Gastrocnemius medialis (tissue), 4 donors: ENCODE data around the gene MMP27. TPM values are rescaled to one million over a fixed set of nuclear protein-coding genes. Genes with fewer than 3 reads are reported as not detected.

Experiments used
- ATAC-seq, 2 donors: fragments of 150-250 bp; one replicate each; pipeline ENCODE4 v1.9.1; 2016
- DNase-seq, 2 donors: peaks; one replicate each; pipeline ENCODE4 v3.0.0-alpha.2; 2019
- H3K27ac ChIP-seq, 4 donors: fragments of 200-600 bp; sonication (generic); 1 replicate in 1 of 4; 2 replicates in 3 of 4; pipeline ENCODE4 v1.5.1; 2016 to 2018; ENCODE audit warnings: mild to moderate bottlenecking in 2 of 4, moderate library complexity in 1 of 4
- H3K27me3 ChIP-seq, 3 donors: fragments of 200-600 bp; sonication (generic) in 2 of 3; 1 replicate in 1 of 3; 2 replicates in 2 of 3; pipeline versions ENCODE4 v1.5.1 to v1.6.0; 2016 to 2019; ENCODE audit warnings: mild to moderate bottlenecking in 1 of 3, moderate library complexity in 1 of 3
- H3K36me3 ChIP-seq, 2 donors: fragments of 200-600 bp; sonication (generic) in 1 of 2; one replicate each; pipeline ENCODE4 v1.5.1; 2017 to 2018
- H3K4me1 ChIP-seq, 2 donors: fragments of 200-600 bp; sonication (generic) in 1 of 2; one replicate each; pipeline ENCODE4 v1.5.1; 2016 to 2017; ENCODE audit warnings: mild to moderate bottlenecking in 2 of 2
- H3K4me3 ChIP-seq, 4 donors: fragments of 200-600 bp; sonication (generic) in 3 of 4; 1 replicate in 1 of 4; 2 replicates in 3 of 4; pipeline ENCODE4 v1.5.1; 2016 to 2019; ENCODE audit warnings: mild to moderate bottlenecking in 2 of 4
- H3K9me3 ChIP-seq, 3 donors: fragments of 200-600 bp; sonication (generic) in 2 of 3; 1 replicate in 1 of 3; 2 replicates in 2 of 3; pipeline ENCODE4 v1.5.1; 2016 to 2019
- CTCF ChIP-seq, 5 experiments: fragments of 450-650 bp in 3 of 5; fragments of 200-600 bp in 2 of 5; sonication (generic) in 2 of 5; IDR thresholded peaks in 4 of 5; conservative IDR thresholded peaks in 1 of 5; 1 replicate in 4 of 5; 2 replicates in 1 of 5; pipeline ENCODE4 v1.5.1; 2016 to 2019; ENCODE audit warnings: antibody characterized with exemption in 5 of 5, mild to moderate bottlenecking in 3 of 5, moderate library complexity in 3 of 5
- POLR2A ChIP-seq, 2 donors: fragments of 450-650 bp; IDR thresholded peaks; one replicate each; pipeline ENCODE4 v1.6.1; 2017; ENCODE audit warnings: antibody characterized with exemption in 2 of 2, mild to moderate bottlenecking in 2 of 2, moderate library complexity in 2 of 2
- in situ Hi-C, 4 donors: fragments of 200-750 bp; cut with MboI; loops; one replicate each; pipeline versions ENCODE4 v1.15.0 to v1.8.0; 2017; ENCODE audit warnings: low sequenced_read_pairs in 4 of 4
- intact Hi-C: fragments of 100-400 bp; cut with DNase I; formaldehyde crosslinking; loops from one replicate; pipeline ENCODE4 v1.15.1; 2023; ENCODE audit warnings: low total_unique reads
- total RNA-seq, 4 donors: library from RNA; depleted of rRNA; stranded (reverse); fragments of >200 nt; gene quantifications; one replicate each; pipeline versions ENCODE4 v1.1.0 to v1.2.3, GENCODE V29; 2016

Gene MMP27
- total RNA-seq, 4 donors from 2014 or later: not detected

- no peak overlapping the region for H3K4me3 ChIP-seq
- no peaks in the 10 kb centered on the region for H3K9me3 ChIP-seq
- H3K36me3 ChIP-seq: no peaks in the 10 kb centered on the region
- no peak for ATAC-seq
- no peak for DNase-seq
- TF ChIP-seq POLR2A (IDR thresholded peaks at IDR 0.05) (no peak), CTCF (IDR thresholded peaks at IDR 0.05 in 4 of 5, conservative IDR thresholded peaks at IDR 0.05 in 1 of 5) (no peak)
- intact Hi-C loops: no loop called here
- no peak overlapping the region for H3K27ac ChIP-seq
- H3K27me3 ChIP-seq: no peaks in the 10 kb centered on the region
- H3K4me1 ChIP-seq: no peaks in the 10 kb centered on the region
- in situ Hi-C loops: no loop called here
These were observed 50.8 kb downstream of the MMP27 start for GRCh38 chr11:102654761-102655160.

- TF ChIP-seq CTCF (IDR thresholded peaks at IDR 0.05 in 4 of 5, conservative IDR thresholded peaks at IDR 0.05 in 1 of 5) (no peak), POLR2A (IDR thresholded peaks at IDR 0.05) (no peak)
These were observed 51.8 kb downstream of the MMP27 start for GRCh38 chr11:102653744-102654291.

GRCh38 chr11:102647430-102647829 is 58.1 kb downstream of the MMP27 start:
- Histone ChIP-seq H3K36me3 (no peaks in the 10 kb centered on the region), H3K9me3 (no peaks in the 10 kb centered on the region), H3K4me1 (no peaks in the 10 kb centered on the region), H3K27ac (no peak overlapping the region), H3K27me3 (no peaks in the 10 kb centered on the region), H3K4me3 (no peak overlapping the region)
- TF ChIP-seq CTCF (IDR thresholded peaks at IDR 0.05 in 4 of 5, conservative IDR thresholded peaks at IDR 0.05 in 1 of 5) (no peak), POLR2A (IDR thresholded peaks at IDR 0.05) (no peak)
- intact Hi-C loops: no loop called here
- in situ Hi-C loops: no loop called here
- ATAC-seq: no peak
- DNase-seq: no peak

More at GRCh38 chr11:102653744-102654291, 51.8 kb downstream of the MMP27 start:
- no peak overlapping the region for H3K27ac ChIP-seq
- no peaks in the 10 kb centered on the region for H3K27me3 ChIP-seq
- in situ Hi-C loops: no loop called here
- DNase-seq (no peak), ATAC-seq (no peak)
- no peaks in the 10 kb centered on the region for H3K36me3 ChIP-seq
- H3K4me1 ChIP-seq: no peaks in the 10 kb centered on the region
- no peak overlapping the region for H3K4me3 ChIP-seq
- no peaks in the 10 kb centered on the region for H3K9me3 ChIP-seq
- intact Hi-C loops: no loop called here

GRCh38 chr11:102643941-102644340 is 61.6 kb downstream of the MMP27 start:
- DNase-seq (no peak), ATAC-seq (no peak)
- Histone ChIP-seq H3K27me3 (no peaks in the 10 kb centered on the region), H3K4me1 (no peaks in the 10 kb centered on the region), H3K9me3 (no peaks in the 10 kb centered on the region), H3K36me3 (no peaks in the 10 kb centered on the region), H3K4me3 (no peak overlapping the region), H3K27ac (no peak overlapping the region)
- in situ Hi-C loops (no loop called here), intact Hi-C loops (no loop called here)
- TF ChIP-seq POLR2A (IDR thresholded peaks at IDR 0.05) (no peak), CTCF (IDR thresholded peaks at IDR 0.05 in 4 of 5, conservative IDR thresholded peaks at IDR 0.05 in 1 of 5) (no peak)

Other genes starting within 250 kb of the MMP27 start
- not detected for gene MMP7, start 175.0 kb downstream of the MMP27 start, total RNA-seq
- not detected for gene MMP20, start 80.4 kb downstream of the MMP27 start, total RNA-seq
- under 1 TPM in 3 of 4 donors, not detected in 1; 0.13 to 0.46 (median 0.24) TPM for gene MMP8, start 19.2 kb upstream of the MMP27 start, total RNA-seq
- gene MMP10, start 74.9 kb upstream of the MMP27 start, total RNA-seq: not detected
- not detected for gene MMP1, start 92.4 kb upstream of the MMP27 start, total RNA-seq
- gene MMP3, start 137.8 kb upstream of the MMP27 start, total RNA-seq: 100 to 1,000 TPM in 1 of 4 donors, 10 to 100 TPM in 3; 10.4 to 201 (median 80.5) TPM
- not detected for gene MMP12, start 169.2 kb upstream of the MMP27 start, total RNA-seq
- not detected for gene MMP13, start 250.0 kb upstream of the MMP27 start, total RNA-seq